BJ (cell line): ENCODE data around the gene GTF3C1. TPM values are rescaled to one million over a fixed set of nuclear protein-coding genes. Genes with fewer than 3 reads are reported as not detected.

Source experiments
- CTCF ChIA-PET: fragments of 350-600 bp; formaldehyde crosslinking; extraction: SDS; loops from one replicate; lab custom pipeline; 2021; ENCODE audit warnings: antibody characterized with exemption, inconsistent platforms; lab: Yijun Ruan, JAX
- POLR2A ChIA-PET: fragments of 300-600 bp; sonication (Branson Sonifier 250); formaldehyde crosslinking; extraction: SDS; loops from one replicate; lab custom pipeline; 2021; ENCODE audit warnings: antibody characterized with exemption; lab: Charles Lee
- DNase-seq: peaks from one replicate; pipeline ENCODE4 v3.0.0-alpha.2; 2011; ENCODE audit warnings: low read depth
- H3K27me3 ChIP-seq: 2 replicates; pipeline ENCODE4 v1.6.0; 2011; ENCODE audit warnings: low read length; ENCODE audit not compliant: control insufficient read depth, insufficient read depth
- H3K36me3 ChIP-seq: 2 replicates; pipeline ENCODE4 v1.5.1; 2011; ENCODE audit warnings: low read length; ENCODE audit not compliant: control insufficient read depth, insufficient read depth
- H3K4me3 ChIP-seq: 2 replicates; pipeline ENCODE4 v1.5.1; 2011; ENCODE audit warnings: low read depth, mild to moderate bottlenecking, control low read depth, low read length
- polyA plus RNA-seq: library from polyadenylated mRNA; depleted of rRNA; stranded (reverse); fragments of >200 nt; gene quantifications from 2 replicates; pipeline ENCODE4 v1.2.3, GENCODE V29; 2011
- TF ChIP-seq, protein P1 (sequence below): IDR thresholded peaks from 2 replicates; pipeline ENCODE4 v1.5.1; 2011; ENCODE audit warnings: low read depth, mild to moderate bottlenecking, control low read depth, inconsistent platforms, low read length, moderate library complexity; ENCODE audit not compliant: insufficient read depth

The GTF3C1 gene
- polyA plus RNA-seq, 1 experiment = 35.8 TPM

DNA sequence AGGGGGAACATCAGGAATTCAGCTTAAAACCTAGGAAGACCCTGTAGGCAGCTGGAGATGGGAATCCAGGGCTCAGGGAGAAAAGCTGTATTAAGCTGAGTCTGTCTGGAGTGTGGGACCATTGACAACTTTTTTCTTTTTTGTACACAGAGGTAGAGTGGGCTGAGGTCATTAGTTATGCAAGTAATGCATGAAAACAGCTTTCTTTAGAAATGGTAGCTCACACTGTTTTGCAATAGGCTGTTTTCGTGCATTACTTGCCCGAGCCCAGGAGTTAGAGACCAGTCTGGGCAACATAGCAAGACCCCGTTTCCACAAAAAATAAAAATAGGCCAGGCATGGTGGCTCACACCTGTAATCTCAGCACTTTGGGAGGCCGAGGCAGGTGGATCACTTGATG, 46.7 kb upstream of the GTF3C1 start:
- Histone ChIP-seq H3K36me3 (no peaks in the 10 kb centered on the region; the same call in 1 of the 2 replicates), H3K27me3 (no peaks in the 10 kb centered on the region), H3K4me3 (no peak overlapping the region)
- TF ChIP-seq, protein P1, sequence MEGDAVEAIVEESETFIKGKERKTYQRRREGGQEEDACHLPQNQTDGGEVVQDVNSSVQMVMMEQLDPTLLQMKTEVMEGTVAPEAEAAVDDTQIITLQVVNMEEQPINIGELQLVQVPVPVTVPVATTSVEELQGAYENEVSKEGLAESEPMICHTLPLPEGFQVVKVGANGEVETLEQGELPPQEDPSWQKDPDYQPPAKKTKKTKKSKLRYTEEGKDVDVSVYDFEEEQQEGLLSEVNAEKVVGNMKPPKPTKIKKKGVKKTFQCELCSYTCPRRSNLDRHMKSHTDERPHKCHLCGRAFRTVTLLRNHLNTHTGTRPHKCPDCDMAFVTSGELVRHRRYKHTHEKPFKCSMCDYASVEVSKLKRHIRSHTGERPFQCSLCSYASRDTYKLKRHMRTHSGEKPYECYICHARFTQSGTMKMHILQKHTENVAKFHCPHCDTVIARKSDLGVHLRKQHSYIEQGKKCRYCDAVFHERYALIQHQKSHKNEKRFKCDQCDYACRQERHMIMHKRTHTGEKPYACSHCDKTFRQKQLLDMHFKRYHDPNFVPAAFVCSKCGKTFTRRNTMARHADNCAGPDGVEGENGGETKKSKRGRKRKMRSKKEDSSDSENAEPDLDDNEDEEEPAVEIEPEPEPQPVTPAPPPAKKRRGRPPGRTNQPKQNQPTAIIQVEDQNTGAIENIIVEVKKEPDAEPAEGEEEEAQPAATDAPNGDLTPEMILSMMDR = no peak
- CTCF ChIA-PET = interaction anchor here (1.1 kb wide), 1 partner anchor 9 kb away, joined by 3 read pairs; no protein-coding TSS in a partner anchor
- DNase-seq = no peak
- POLR2A ChIA-PET = no interaction called here

DNA sequence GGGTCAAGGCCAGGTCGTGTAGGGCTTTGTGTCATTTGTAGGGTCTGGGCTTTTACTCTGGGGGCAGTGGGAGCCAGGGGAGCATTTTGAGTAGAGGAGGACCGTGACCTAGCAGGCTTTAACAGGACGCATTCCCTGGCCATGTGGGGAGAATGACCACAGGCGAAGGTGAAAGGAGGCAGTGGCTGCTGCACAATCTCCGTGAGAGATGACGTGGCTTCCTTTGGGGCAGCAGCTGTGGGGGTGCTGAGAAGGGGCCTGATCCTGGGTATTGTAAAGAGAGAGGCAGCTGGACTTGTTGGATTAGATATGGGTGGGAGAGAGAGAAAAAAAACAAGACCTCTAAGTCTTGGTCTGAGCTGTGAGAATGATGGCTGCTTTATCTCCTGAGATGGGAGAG, 46.3 kb upstream of the GTF3C1 start:
- POLR2A ChIA-PET = no interaction called here
- Histone ChIP-seq H3K36me3 (no peaks in the 10 kb centered on the region; the same call in 1 of the 2 replicates), H3K27me3 (no peaks in the 10 kb centered on the region), H3K4me3 (no peak overlapping the region)
- TF ChIP-seq, protein P1 = no peak
- no peak for DNase-seq
- CTCF ChIA-PET = interaction anchor here (1.1 kb wide), 2 partner anchors 9 to 42 kb away, joined by 3 read pairs; no protein-coding TSS in a partner anchor

DNA sequence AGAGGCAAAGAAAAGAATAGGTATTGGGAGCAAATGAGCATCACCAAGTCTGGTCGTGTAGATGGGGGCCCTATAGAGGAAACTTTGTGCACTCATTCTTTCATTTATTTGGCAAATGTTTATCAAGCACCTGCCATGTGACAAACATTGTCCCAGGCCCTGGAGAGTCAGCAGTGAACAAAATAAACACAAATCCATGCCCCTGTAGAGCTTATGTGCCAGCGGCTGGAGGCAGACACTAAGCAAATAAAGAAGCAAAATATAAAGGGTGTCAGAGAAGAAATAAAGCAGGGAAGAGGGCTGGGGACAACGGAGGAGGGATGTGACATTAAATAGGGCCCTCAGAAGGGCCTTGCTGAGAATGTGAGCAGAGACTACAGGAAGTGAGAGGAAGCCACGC, 45.8 kb upstream of the GTF3C1 start:
- Histone ChIP-seq H3K4me3 (no peak overlapping the region), H3K27me3 (no peaks in the 10 kb centered on the region), H3K36me3 (no peaks in the 10 kb centered on the region; the same call in 1 of the 2 replicates)
- POLR2A ChIA-PET = no interaction called here
- DNase-seq = no peak
- TF ChIP-seq, protein P1 = no peak
- CTCF ChIA-PET = interaction anchor here (1.1 kb wide), 1 partner anchor 42 kb away, joined by 3 read pairs; no protein-coding TSS in a partner anchor

DNA sequence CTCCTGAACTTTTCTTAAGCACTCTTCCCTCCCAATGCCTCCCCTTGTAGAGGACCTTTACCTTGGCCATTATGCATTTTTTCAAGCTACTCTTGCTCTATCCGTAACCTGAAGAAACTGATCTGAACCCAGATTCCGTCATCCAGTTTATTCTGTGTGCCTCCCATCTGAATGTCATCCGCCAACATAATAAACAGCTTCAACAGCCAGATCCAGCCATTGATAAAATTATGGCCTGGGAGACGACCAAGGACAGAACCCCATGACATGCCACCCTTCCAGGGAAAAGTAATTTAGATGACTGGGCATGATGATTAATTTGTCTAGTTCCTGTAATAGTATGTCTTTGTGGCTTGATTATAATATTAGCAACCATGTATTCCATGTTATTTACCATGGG, 42.1 kb upstream of the GTF3C1 start:
- CTCF ChIA-PET = interaction anchor here (1.0 to 1.8 kb wide), 3 partner anchors 9 to 98 kb away, joined by 3 to 6 read pairs (median 4); no protein-coding TSS in a partner anchor
- TF ChIP-seq, protein P1 = no peak
- no peaks in the 10 kb centered on the region for H3K27me3 ChIP-seq
- POLR2A ChIA-PET = no interaction called here
- DNase-seq = no peak
- no peak overlapping the region for H3K4me3 ChIP-seq
- H3K36me3 ChIP-seq = no peaks in the 10 kb centered on the region; the same call in 1 of the 2 replicates

DNA sequence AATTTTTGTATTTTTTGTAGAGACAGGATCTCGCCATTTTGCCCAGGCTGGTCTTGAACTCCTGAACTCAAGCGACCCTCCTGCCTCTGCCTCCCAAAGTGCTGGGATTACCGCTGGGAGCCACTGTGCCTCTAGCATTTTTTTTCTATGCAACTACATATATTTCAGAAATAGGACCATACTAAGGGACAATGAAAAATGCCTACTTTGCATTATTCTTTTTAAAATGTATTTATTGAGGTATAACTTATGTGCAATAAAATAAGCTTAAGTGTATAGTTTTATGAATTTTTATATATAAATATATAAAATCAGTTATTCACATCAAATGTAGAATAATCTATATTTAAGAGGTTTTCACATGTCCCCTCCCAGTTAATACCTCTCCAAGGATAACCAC, 38.3 kb upstream of the GTF3C1 start:
- ChIA-PET POLR2A (no interaction called here), CTCF (interaction anchor here (1.3 kb wide), 1 partner anchor 10 kb away, joined by 3 read pairs; no protein-coding TSS in a partner anchor)
- H3K36me3 ChIP-seq = no peaks in the 10 kb centered on the region; the same call in none of the 2 replicates
- H3K27me3 ChIP-seq = no peaks in the 10 kb centered on the region
- TF ChIP-seq, protein P1 = no peak
- no peak overlapping the region for H3K4me3 ChIP-seq
- DNase-seq = no peak
